HEK293T (cell line): ENCODE measurements around the gene TECRL.

Source experiments
- BHLHE40 ChIP-seq: fragments of 450-650 bp; IDR thresholded peaks from 2 replicates; pipeline ENCODE4 v1.6.1; 2016; ENCODE audit warnings: mild to moderate bottlenecking, moderate library complexity, borderline replicate concordance
- CTBP1 ChIP-seq: fragments of 450-650 bp; IDR thresholded peaks from 2 replicates; pipeline ENCODE4 v1.6.1; 2016; ENCODE audit warnings: borderline replicate concordance
- ELF4 ChIP-seq: fragments of 450-650 bp; IDR thresholded peaks from 2 replicates; pipeline ENCODE4 v1.6.1; 2017; ENCODE audit warnings: antibody characterized with exemption
- FOXA1 ChIP-seq: fragments of 450-650 bp; IDR thresholded peaks from 2 replicates; pipeline ENCODE4 v1.6.1; 2016; ENCODE audit warnings: mild to moderate bottlenecking
- FOXK2 ChIP-seq: fragments of 450-650 bp; IDR thresholded peaks from 2 replicates; pipeline ENCODE4 v1.6.1; 2016; ENCODE audit warnings: mild to moderate bottlenecking
- FOXM1 ChIP-seq: fragments of 450-650 bp; IDR thresholded peaks from 2 replicates; pipeline ENCODE4 v1.6.1; 2017; ENCODE audit warnings: mild to moderate bottlenecking, borderline replicate concordance
- L3MBTL2 ChIP-seq: fragments of 450-650 bp; conservative IDR thresholded peaks from 2 replicates; pipeline ENCODE4 v1.6.1; 2016; ENCODE audit warnings: mild to moderate bottlenecking
- NFRKB ChIP-seq: fragments of 450-650 bp; IDR thresholded peaks from 2 replicates; pipeline ENCODE4 v1.6.1; 2016; ENCODE audit warnings: mild to moderate bottlenecking, moderate library complexity
- PKNOX1 ChIP-seq: fragments of 450-650 bp; IDR thresholded peaks from 2 replicates; pipeline ENCODE4 v1.6.1; 2016
- SP1 ChIP-seq: fragments of 450-650 bp; IDR thresholded peaks from 2 replicates; pipeline ENCODE4 v1.6.1; 2017
- SUZ12 ChIP-seq: fragments of 450-650 bp; IDR thresholded peaks from 2 replicates; pipeline ENCODE4 v1.6.1; 2016; ENCODE audit warnings: mild to moderate bottlenecking
- TARDBP ChIP-seq: fragments of 450-650 bp; IDR thresholded peaks from 2 replicates; pipeline ENCODE4 v1.6.1; 2016
- ZNF384 ChIP-seq: fragments of 450-650 bp; IDR thresholded peaks from 2 replicates; pipeline ENCODE4 v1.6.1; 2016

DNA sequence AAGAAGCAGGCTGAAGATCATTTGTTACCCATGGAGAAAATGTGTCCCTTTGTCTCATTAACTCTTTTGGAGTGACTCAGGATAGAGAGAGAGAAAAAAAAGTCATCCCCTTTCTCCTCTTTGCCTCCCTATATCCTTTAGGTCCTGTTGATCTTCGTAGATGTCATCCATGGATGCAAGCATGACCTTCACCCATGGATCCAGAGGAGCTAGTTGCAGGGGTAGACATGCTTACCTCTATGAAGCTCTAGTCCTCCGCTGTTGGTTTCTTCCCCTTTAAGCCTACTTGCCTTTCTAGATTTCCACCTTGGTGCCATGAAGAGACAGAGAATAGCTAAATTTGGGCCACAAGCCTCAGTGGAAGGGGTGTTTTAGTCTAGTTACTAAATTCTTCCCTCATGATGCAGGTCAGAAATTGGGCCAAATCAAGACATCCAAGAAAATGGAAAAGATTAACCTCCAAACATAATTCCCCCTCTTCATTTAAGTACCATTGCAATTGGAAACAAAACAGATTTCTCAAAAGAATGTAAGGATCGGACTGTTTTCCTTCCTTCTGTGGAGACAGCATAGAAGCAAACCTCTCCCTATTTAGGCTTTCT is 178.4 kb downstream of the TECRL start:
- TF ChIP-seq FOXM1 (no peak), FOXA1 (no peak), SUZ12 (no peak), BHLHE40 (no peak), ZNF384 (no peak), CTBP1 (no peak), FOXK2 (no peak), PKNOX1 (no peak), SP1 (no peak), TARDBP (no peak), L3MBTL2 (no peak), ELF4 (no peak), NFRKB (no peak)
